ENCODE measurements around the gene CNIH3.

CNIH3 gene

GRCh38 chr1:224737353-224737727, 121.2 kb downstream of the CNIH3 start:
- 95% methylated on average over 10 of the region's 10 CpGs for WGBS (ENCODE audit: insufficient coverage)
- H3K27ac ChIP-seq (ENCODE audit: insufficient read depth in 1 of 2, low read depth in 1 of 2, low read length in 2 of 2, poor library complexity in 1 of 2, severe bottlenecking in 2 of 2): no peak overlapping the region
- H3K36me3 ChIP-seq (ENCODE audit: control insufficient read depth in 4 of 4, insufficient read depth in 4 of 4, low read length in 3 of 4): no peaks in the 10 kb centered on the region
- POLR2A ChIA-PET: no interaction called here
- CTCF ChIA-PET: interaction anchor here (1.2 kb wide), 1 partner anchor 10 kb away, joined by 4 read pairs; no protein-coding TSS in a partner anchor
- no peak for DNase-seq
- H3K4me1 ChIP-seq (ENCODE audit: control extremely low read depth in 1 of 4, control insufficient read depth in 4 of 4, insufficient read depth in 4 of 4, low read length in 3 of 4): no peaks in the 10 kb centered on the region
- no peaks in the 10 kb centered on the region for H3K9me3 ChIP-seq (ENCODE audit: control extremely low read depth in 1 of 5, control insufficient read depth in 4 of 5, insufficient read depth in 2 of 5, low read depth in 1 of 5, low read length in 4 of 5)
- peaks cover 0 to 5% (median 0%) of the 10 kb centered on the region in 5 experiments for H3K27me3 ChIP-seq (replicated peaks in 2 of 5; ENCODE audit: control insufficient read depth in 4 of 5, insufficient read depth in 5 of 5, low read length in 4 of 5)
- no peak overlapping the region for H3K4me3 ChIP-seq (ENCODE audit: control insufficient read depth in 1 of 7, extremely low read depth in 1 of 7, insufficient read depth in 4 of 7, low read depth in 2 of 7, low read length in 6 of 7)

- no peaks in the 10 kb centered on the region for H3K36me3 ChIP-seq (ENCODE audit: control insufficient read depth in 4 of 4, insufficient read depth in 4 of 4, low read length in 3 of 4)
- H3K9me3 ChIP-seq (ENCODE audit: control extremely low read depth in 1 of 5, control insufficient read depth in 4 of 5, insufficient read depth in 2 of 5, low read depth in 1 of 5, low read length in 4 of 5): no peaks in the 10 kb centered on the region
- WGBS (ENCODE audit: insufficient coverage): 98% methylated on average over 10 of the region's 12 CpGs
- DNase-seq: no peak
- H3K27me3 ChIP-seq (replicated peaks in 2 of 5; ENCODE audit: control insufficient read depth in 4 of 5, insufficient read depth in 5 of 5, low read length in 4 of 5): peaks cover 0 to 5% (median 0%) of the 10 kb centered on the region in 5 experiments
- no peak overlapping the region for H3K27ac ChIP-seq (ENCODE audit: insufficient read depth in 1 of 2, low read depth in 1 of 2, low read length in 2 of 2, poor library complexity in 1 of 2, severe bottlenecking in 2 of 2)
- CTCF ChIA-PET: no interaction called here
- POLR2A ChIA-PET: no interaction called here
- H3K4me3 ChIP-seq (ENCODE audit: control insufficient read depth in 1 of 7, extremely low read depth in 1 of 7, insufficient read depth in 4 of 7, low read depth in 2 of 7, low read length in 6 of 7): no peak overlapping the region
- H3K4me1 ChIP-seq (ENCODE audit: control extremely low read depth in 1 of 4, control insufficient read depth in 4 of 4, insufficient read depth in 4 of 4, low read length in 3 of 4): no peaks in the 10 kb centered on the region
Observed at GRCh38 chr1:224739303-224739996, 123.3 kb downstream of the CNIH3 start.

- peaks cover 0 to 5% (median 0%) of the 10 kb centered on the region in 5 experiments for H3K27me3 ChIP-seq (replicated peaks in 2 of 5; ENCODE audit: control insufficient read depth in 4 of 5, insufficient read depth in 5 of 5, low read length in 4 of 5)
- DNase-seq: no peak
- H3K27ac ChIP-seq (ENCODE audit: insufficient read depth in 1 of 2, low read depth in 1 of 2, low read length in 2 of 2, poor library complexity in 1 of 2, severe bottlenecking in 2 of 2): no peak overlapping the region
- POLR2A ChIA-PET: no interaction called here
- H3K36me3 ChIP-seq (ENCODE audit: control insufficient read depth in 4 of 4, insufficient read depth in 4 of 4, low read length in 3 of 4): no peaks in the 10 kb centered on the region
- no peaks in the 10 kb centered on the region for H3K9me3 ChIP-seq (ENCODE audit: control extremely low read depth in 1 of 5, control insufficient read depth in 4 of 5, insufficient read depth in 2 of 5, low read depth in 1 of 5, low read length in 4 of 5)
- no peak overlapping the region for H3K4me3 ChIP-seq (ENCODE audit: control insufficient read depth in 1 of 7, extremely low read depth in 1 of 7, insufficient read depth in 4 of 7, low read depth in 2 of 7, low read length in 6 of 7)
- CTCF ChIA-PET: no interaction called here
- 74% methylated on average over 4 of the region's 7 CpGs for WGBS (ENCODE audit: insufficient coverage)
- H3K4me1 ChIP-seq (ENCODE audit: control extremely low read depth in 1 of 4, control insufficient read depth in 4 of 4, insufficient read depth in 4 of 4, low read length in 3 of 4): no peaks in the 10 kb centered on the region
Observed at GRCh38 chr1:224739997-224740684, 124.0 kb downstream of the CNIH3 start.

- CTCF ChIA-PET: no interaction called here
- H3K4me3 ChIP-seq (ENCODE audit: control insufficient read depth in 1 of 7, extremely low read depth in 1 of 7, insufficient read depth in 4 of 7, low read depth in 2 of 7, low read length in 6 of 7): no peak overlapping the region
- H3K27ac ChIP-seq (ENCODE audit: insufficient read depth in 1 of 2, low read depth in 1 of 2, low read length in 2 of 2, poor library complexity in 1 of 2, severe bottlenecking in 2 of 2): no peak overlapping the region
- peaks cover 0 to 5% (median 0%) of the 10 kb centered on the region in 5 experiments for H3K27me3 ChIP-seq (replicated peaks in 2 of 5; ENCODE audit: control insufficient read depth in 4 of 5, insufficient read depth in 5 of 5, low read length in 4 of 5)
- H3K36me3 ChIP-seq (ENCODE audit: control insufficient read depth in 4 of 4, insufficient read depth in 4 of 4, low read length in 3 of 4): no peaks in the 10 kb centered on the region
- DNase-seq: no peak
- whole genome bisulfite sequencing (ENCODE audit: insufficient coverage): 100% methylated on average over 2 of the region's 5 CpGs
- POLR2A ChIA-PET: no interaction called here
- H3K4me1 ChIP-seq (ENCODE audit: control extremely low read depth in 1 of 4, control insufficient read depth in 4 of 4, insufficient read depth in 4 of 4, low read length in 3 of 4): no peaks in the 10 kb centered on the region
- H3K9me3 ChIP-seq (ENCODE audit: control extremely low read depth in 1 of 5, control insufficient read depth in 4 of 5, insufficient read depth in 2 of 5, low read depth in 1 of 5, low read length in 4 of 5): no peaks in the 10 kb centered on the region
Observed at GRCh38 chr1:224740685-224741052, 124.6 kb downstream of the CNIH3 start.

- Histone ChIP-seq H3K4me1 (ENCODE audit: control extremely low read depth in 1 of 4, control insufficient read depth in 4 of 4, insufficient read depth in 4 of 4, low read length in 3 of 4) (peaks cover 0 to 3% (median under 1%) of the 10 kb centered on the region in 4 experiments), H3K9me3 (ENCODE audit: control extremely low read depth in 1 of 5, control insufficient read depth in 4 of 5, insufficient read depth in 2 of 5, low read depth in 1 of 5, low read length in 4 of 5) (no peaks in the 10 kb centered on the region), H3K27ac (ENCODE audit: insufficient read depth in 1 of 2, low read depth in 1 of 2, low read length in 2 of 2, poor library complexity in 1 of 2, severe bottlenecking in 2 of 2) (no peak overlapping the region), H3K36me3 (ENCODE audit: control insufficient read depth in 4 of 4, insufficient read depth in 4 of 4, low read length in 3 of 4) (no peaks in the 10 kb centered on the region), H3K27me3 (replicated peaks in 2 of 5; ENCODE audit: control insufficient read depth in 4 of 5, insufficient read depth in 5 of 5, low read length in 4 of 5) (peaks cover 0 to 5% (median 0%) of the 10 kb centered on the region in 5 experiments), H3K4me3 (ENCODE audit: control insufficient read depth in 1 of 7, extremely low read depth in 1 of 7, insufficient read depth in 4 of 7, low read depth in 2 of 7, low read length in 6 of 7) (no peak overlapping the region)
- ChIA-PET CTCF (no interaction called here), POLR2A (no interaction called here)
- DNase-seq: no peak
- WGBS (ENCODE audit: insufficient coverage): 90% methylated on average over 5 of the region's 6 CpGs
Observed at GRCh38 chr1:224742349-224742748, 126.2 kb downstream of the CNIH3 start.

GRCh38 chr1:224743608-224744164, 127.6 kb downstream of the CNIH3 start:
- DNase-seq: no peak
- POLR2A ChIA-PET: no interaction called here
- H3K36me3 ChIP-seq (ENCODE audit: control insufficient read depth in 4 of 4, insufficient read depth in 4 of 4, low read length in 3 of 4): no peaks in the 10 kb centered on the region
- H3K9me3 ChIP-seq (ENCODE audit: control extremely low read depth in 1 of 5, control insufficient read depth in 4 of 5, insufficient read depth in 2 of 5, low read depth in 1 of 5, low read length in 4 of 5): no peaks in the 10 kb centered on the region
- H3K4me3 ChIP-seq (ENCODE audit: control insufficient read depth in 1 of 7, extremely low read depth in 1 of 7, insufficient read depth in 4 of 7, low read depth in 2 of 7, low read length in 6 of 7): no peak overlapping the region
- H3K4me1 ChIP-seq (ENCODE audit: control extremely low read depth in 1 of 4, control insufficient read depth in 4 of 4, insufficient read depth in 4 of 4, low read length in 3 of 4): peaks cover 0 to 9% (median 6%) of the 10 kb centered on the region in 4 experiments
- no peak overlapping the region for H3K27ac ChIP-seq (ENCODE audit: insufficient read depth in 1 of 2, low read depth in 1 of 2, low read length in 2 of 2, poor library complexity in 1 of 2, severe bottlenecking in 2 of 2)
- CTCF ChIA-PET: interaction anchor here (1.2 to 1.3 kb wide), 2 partner anchors 36 to 43 kb away, joined by 3 read pairs; no protein-coding TSS in a partner anchor
- WGBS (ENCODE audit: insufficient coverage): 95% methylated on average over 5 of the region's 9 CpGs
- peaks cover 0 to 5% (median 0%) of the 10 kb centered on the region in 5 experiments for H3K27me3 ChIP-seq (replicated peaks in 2 of 5; ENCODE audit: control insufficient read depth in 4 of 5, insufficient read depth in 5 of 5, low read length in 4 of 5)

GRCh38 chr1:224744521-224744920, 128.4 kb downstream of the CNIH3 start:
- CTCF ChIA-PET: interaction anchor here (1.2 to 1.3 kb wide), 2 partner anchors 37 to 43 kb away, joined by 3 read pairs; no protein-coding TSS in a partner anchor
- H3K4me3 ChIP-seq (ENCODE audit: control insufficient read depth in 1 of 7, extremely low read depth in 1 of 7, insufficient read depth in 4 of 7, low read depth in 2 of 7, low read length in 6 of 7): no peak overlapping the region
- no peak for DNase-seq
- H3K27ac ChIP-seq (ENCODE audit: insufficient read depth in 1 of 2, low read depth in 1 of 2, low read length in 2 of 2, poor library complexity in 1 of 2, severe bottlenecking in 2 of 2): no peak overlapping the region
- H3K4me1 ChIP-seq (ENCODE audit: control extremely low read depth in 1 of 4, control insufficient read depth in 4 of 4, insufficient read depth in 4 of 4, low read length in 3 of 4): peaks cover 0 to 9% (median 6%) of the 10 kb centered on the region in 4 experiments
- H3K9me3 ChIP-seq (ENCODE audit: control extremely low read depth in 1 of 5, control insufficient read depth in 4 of 5, insufficient read depth in 2 of 5, low read depth in 1 of 5, low read length in 4 of 5): no peaks in the 10 kb centered on the region
- 100% methylated on average over 4 of the region's 5 CpGs for WGBS (ENCODE audit: insufficient coverage)
- POLR2A ChIA-PET: no interaction called here
- peaks cover 0 to 5% (median 0%) of the 10 kb centered on the region in 5 experiments for H3K27me3 ChIP-seq (replicated peaks in 2 of 5; ENCODE audit: control insufficient read depth in 4 of 5, insufficient read depth in 5 of 5, low read length in 4 of 5)
- no peaks in the 10 kb centered on the region for H3K36me3 ChIP-seq (ENCODE audit: control insufficient read depth in 4 of 4, insufficient read depth in 4 of 4, low read length in 3 of 4)

All from common myeloid progenitor, CD34-positive (primary cell).